ENCODE results near the gene FAM199X.

FAM199X gene

GRCh38 chrX:104165894-104166734 lies at the start of gene FAM199X:
Gene FAM199X, plus strand, starts transcription at chrX:104166453. Its CDS starts 333 bp downstream, at chrX:104166786.
- DNase-seq = peak; percentile 73

DNA sequence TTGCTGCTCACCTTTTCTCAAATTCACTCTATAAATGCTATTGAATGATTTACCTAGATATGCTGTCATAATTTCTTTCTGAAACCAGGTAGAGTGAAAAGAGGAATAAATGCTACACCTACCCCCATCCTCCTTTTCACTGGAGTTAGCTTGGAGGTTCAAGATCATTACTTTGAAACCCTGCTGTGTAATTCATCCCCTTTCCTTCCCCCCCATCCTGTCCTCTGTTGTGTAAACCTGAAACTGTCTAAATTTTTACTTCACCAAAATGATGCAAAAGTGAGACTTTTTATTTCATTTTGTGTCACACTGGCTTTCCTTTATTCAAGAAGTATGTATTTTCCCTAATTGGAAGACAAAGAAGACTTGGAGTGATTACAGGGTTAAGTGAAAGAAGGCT lies 48.5 kb upstream of the FAM199X start:
- no peak for DNase-seq

DNA sequence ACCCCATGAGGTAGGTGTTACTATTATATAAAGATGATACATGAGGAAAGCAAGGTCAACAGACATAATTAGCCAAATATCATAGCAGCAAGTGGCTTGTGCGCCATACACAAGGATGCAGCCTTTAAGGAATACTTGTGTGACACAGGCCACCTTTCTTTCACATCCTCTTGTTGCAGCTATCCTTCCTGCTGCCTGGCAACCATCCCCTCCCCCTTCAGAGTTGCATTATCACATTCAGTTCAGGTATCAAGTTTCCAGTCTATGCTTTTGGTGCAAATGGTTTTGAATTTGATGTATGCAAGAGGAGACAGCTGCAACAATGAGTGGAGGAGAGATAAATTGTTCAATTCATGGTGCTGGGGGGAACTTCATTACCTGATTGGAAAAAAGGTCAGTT lies 47.5 kb upstream of the FAM199X start:
- DNase-seq = peak; percentile 55

- DNase-seq = no peak
Observed at GRCh38 chrX:104122829-104123228, 43.4 kb upstream of the FAM199X start.

- DNase-seq = no peak
Observed at GRCh38 chrX:104126856-104127255, 39.4 kb upstream of the FAM199X start.

DNA sequence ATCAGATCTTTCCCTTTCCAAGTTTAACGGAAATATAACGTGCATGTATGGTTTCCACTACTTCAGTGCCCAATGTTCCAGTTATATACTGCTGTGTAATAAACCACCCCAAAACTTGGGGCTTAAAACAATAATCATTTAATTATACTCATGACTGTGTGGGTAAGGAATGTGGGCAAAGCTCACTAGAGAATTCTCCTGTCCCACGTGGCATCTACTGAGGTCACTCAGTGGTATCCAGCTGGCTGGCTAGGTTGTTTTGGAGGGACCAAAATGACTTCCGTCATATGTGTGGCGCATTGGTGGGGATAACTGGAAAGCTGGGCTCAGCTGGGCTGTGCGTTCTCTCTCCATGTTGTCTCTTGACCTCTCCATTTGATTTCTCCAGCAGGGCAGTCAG lies 35.4 kb upstream of the FAM199X start:
- no peak for DNase-seq

- DNase-seq = no peak
Observed at GRCh38 chrX:104134583-104135261, 31.5 kb upstream of the FAM199X start.

DNA sequence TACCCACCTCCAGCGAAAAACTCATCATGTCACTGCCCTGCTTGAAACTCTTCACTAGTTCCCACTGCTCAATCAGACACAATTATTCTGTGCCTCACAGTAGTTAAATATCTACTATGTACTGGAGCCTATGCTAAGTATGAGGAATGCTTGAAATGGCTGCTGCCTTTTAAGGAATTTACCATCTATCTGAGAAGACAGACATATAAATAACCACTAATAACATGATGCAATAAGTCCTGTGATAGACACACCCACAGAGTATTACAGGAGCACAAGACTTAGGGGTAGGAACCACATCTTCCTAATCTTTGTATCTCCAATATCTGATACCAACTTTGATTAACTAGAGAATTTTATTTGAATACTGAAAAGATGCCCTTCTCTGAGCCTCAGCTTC lies 30.6 kb upstream of the FAM199X start:
- no peak for DNase-seq

- peak; percentile 66 for DNase-seq
Observed at GRCh38 chrX:104136241-104137019, 29.8 kb upstream of the FAM199X start.

DNA sequence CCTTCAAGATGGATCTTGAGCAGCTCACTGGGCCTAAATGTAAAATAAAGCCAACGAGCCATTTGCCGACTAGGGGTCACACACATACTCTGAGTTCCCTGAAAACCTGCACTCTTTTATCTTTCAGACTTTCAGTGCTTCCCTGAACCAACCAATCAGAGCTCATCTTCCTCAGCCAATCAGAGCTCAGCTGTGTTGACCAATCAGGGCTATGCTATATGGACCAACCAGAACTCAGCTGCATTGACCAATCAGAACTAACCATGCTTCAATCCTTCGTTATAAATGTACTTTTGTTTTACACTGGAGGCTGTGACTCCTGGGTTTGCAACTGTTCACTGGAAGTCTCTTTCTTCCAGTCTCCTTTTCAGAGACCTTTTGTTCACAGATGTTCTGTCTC lies 28.8 kb upstream of the FAM199X start:
- peak; percentile 4 for DNase-seq

DNA sequence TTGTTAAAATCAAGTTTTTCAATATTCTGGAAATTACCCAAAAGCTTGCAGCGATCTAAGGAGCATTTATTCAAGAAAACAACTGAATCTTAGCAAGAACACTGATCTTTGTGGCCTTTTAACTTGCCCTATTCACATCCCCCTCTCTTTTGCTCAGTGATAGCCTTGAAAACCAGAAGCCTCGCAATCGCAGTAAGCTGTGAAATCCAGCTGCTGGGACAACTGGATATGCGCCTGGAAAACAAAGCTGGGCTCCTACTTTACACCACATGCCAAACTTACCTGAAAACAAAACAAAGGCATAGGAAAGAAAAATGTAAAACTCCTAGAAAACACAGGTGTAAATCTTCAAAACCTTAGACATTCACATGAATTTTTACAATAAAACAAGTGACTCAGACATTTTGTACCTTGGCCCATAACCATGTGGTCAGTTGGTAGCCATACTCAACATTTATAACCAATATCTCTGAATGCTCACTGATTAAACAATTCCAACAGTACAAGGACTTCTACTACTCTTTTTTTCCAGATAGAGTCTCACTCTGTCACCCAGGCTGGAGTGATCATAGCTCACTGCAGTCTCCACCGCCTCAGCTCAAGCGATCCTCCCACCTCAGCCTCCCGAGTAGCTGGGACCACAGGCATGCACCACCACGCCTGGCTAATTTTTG lies 25.0 kb upstream of the FAM199X start:
- DNase-seq = no peak

GRCh38 chrX:104151037-104151436 lies 15.2 kb upstream of the FAM199X start:
- no peak for DNase-seq

DNA sequence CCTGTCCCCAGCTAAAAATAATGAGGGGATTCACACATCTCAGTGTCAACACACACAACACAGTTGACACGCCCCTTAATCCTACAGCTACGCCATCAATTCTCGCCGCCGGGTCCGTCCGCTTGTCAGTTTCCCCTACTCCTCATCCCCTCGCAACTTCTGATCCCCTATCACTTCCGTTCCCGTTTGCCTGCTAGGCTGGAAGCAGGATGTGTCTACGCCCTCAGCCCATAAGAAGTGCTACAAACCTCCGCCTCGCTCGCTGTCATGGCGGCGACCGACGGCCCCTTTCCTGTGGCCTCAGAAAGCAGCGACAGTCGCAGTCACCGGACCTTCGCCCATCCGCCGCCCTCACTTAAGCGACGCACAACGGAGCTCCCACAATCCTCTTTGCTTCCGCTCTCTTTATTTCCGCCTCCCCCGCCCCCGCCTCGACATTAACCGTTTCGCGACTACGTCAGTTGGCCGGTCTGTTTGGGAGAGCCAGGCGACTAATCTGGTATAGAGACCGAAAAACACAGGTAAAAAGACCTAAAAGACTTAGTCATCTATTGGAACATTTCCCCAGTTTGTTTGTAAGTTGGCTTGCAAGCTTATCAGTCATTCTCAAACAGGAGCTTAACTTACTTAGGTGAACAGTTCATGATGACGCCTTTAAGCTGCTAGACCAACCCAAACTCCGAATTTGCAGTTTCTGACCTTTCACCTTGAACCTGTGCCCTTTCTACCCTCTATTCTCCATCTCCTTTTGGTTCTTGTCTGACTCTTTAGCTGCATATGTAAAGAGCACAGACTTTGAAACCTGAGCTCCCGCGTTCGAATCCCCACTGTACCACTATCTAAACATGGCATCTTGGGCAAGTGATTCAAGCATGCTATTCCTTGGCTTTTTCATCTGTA lies 9.4 kb upstream of the FAM199X start, which contains the start of gene SLC25A53:
Gene SLC25A53, minus strand, starts transcription at position 380 of the 900 bp plus-strand sequence. CDS start 51,752 bp downstream, outside the sequence.
- DNase-seq = peak; percentile 89

- no peak for DNase-seq
Observed at GRCh38 chrX:104166735-104167436, 633 bp downstream of the FAM199X start.

GRCh38 chrX:104168127-104168526 lies 1.9 kb downstream of the FAM199X start:
- no peak for DNase-seq

DNA sequence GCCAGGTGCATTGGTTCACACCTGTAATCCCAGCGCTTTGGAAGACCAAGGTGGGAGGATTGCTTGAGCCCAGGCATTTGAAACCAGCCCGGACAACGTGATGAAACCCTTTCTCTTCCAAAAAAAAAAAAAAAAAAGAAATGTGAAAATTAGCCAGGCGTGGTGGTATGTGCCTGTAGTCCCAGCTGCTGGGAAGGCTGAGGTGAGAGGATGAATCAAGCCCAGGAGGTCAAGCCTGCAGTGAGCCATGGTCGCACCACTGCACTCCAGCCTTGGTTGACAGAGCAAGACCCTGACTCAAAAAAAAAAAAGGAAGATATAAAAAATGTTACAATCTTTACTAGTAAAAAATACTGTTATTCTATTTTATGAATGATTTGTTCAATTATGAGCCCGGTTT lies 5.9 kb downstream of the FAM199X start:
- no peak for DNase-seq

GRCh38 chrX:104172788-104173187 lies 6.5 kb downstream of the FAM199X start:
- no peak for DNase-seq

- no peak for DNase-seq
Observed at GRCh38 chrX:104173841-104174240, 7.6 kb downstream of the FAM199X start.

- no peak for DNase-seq
Observed at GRCh38 chrX:104183685-104184084, 17.4 kb downstream of the FAM199X start.

- no peak for DNase-seq
Observed at GRCh38 chrX:104187931-104188330, 21.7 kb downstream of the FAM199X start.

GRCh38 chrX:104189837-104190236 lies 23.6 kb downstream of the FAM199X start:
- no peak for DNase-seq
